Mesodermal cell (in vitro differentiated cells): ENCODE measurements around the gene CHMP5.

Experiments
- H3K27ac ChIP-seq: 2 replicates; pipeline ENCODE4 v1.7.0; 2013; ENCODE audit warnings: mild to moderate bottlenecking, low read depth, low read length, moderate library complexity; ENCODE audit not compliant: severe bottlenecking
- H3K36me3 ChIP-seq: 2 replicates; pipeline ENCODE4 v1.7.1; 2013; ENCODE audit warnings: mild to moderate bottlenecking, low read length, moderate library complexity; ENCODE audit not compliant: control insufficient read depth, insufficient read depth
- H3K4me1 ChIP-seq: one replicate; pipeline ENCODE4 v1.7.1; 2013; ENCODE audit warnings: mild to moderate bottlenecking, low read length; ENCODE audit not compliant: insufficient read depth, control insufficient read depth, poor library complexity, severe bottlenecking
- H3K4me3 ChIP-seq: 2 replicates; pipeline ENCODE4 v1.7.0; 2013; ENCODE audit warnings: low read length, control low read depth, mild to moderate bottlenecking; ENCODE audit not compliant: insufficient read depth, poor library complexity, severe bottlenecking; ENCODE audit errors: extremely low read depth
- H3K9me3 ChIP-seq: 2 replicates; pipeline ENCODE4 v1.7.1; 2013; ENCODE audit warnings: mild to moderate bottlenecking, low read length, moderate library complexity; ENCODE audit not compliant: control insufficient read depth
- WGBS, 2 experiments: methylation state at CpG; one replicate each; pipeline ENCODE4 v1.1.5; 2013; ENCODE audit warnings: missing lambda C conversion rate in 2 of 2; ENCODE audit not compliant: insufficient coverage in 2 of 2; 5-methylcytosine and 5-hydroxymethylcytosine counted together

CHMP5 gene

DNA sequence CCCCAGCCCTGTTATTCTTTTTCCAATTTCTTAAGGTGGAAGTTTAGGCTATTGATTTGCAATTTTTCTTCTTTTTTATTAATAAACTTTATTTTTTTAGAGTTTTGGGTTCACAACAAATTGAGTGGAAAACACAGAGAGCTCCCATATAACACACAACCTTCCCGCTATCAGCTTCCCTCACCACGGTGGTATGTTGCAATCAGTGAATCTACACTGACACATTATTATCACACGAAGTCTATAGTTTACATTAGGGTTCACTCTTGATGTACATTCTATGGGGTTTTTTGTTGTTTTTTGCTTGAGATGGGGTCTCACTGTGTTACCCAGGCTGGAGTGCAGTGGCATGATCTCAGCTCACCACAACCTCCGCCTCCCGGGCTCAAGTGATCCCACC, 20.7 kb downstream of the CHMP5 start:
- no peak overlapping the region for H3K27ac ChIP-seq
- H3K4me3 ChIP-seq, result no peak overlapping the region
- H3K4me1 ChIP-seq, result no peaks in the 10 kb centered on the region
- peaks cover 21% of the 10 kb centered on the region for H3K36me3 ChIP-seq
- WGBS, 2 experiments, result 90 to 100% methylated on average over 2 to 3 of the region's 5 CpGs
- no peaks in the 10 kb centered on the region for H3K9me3 ChIP-seq

DNA sequence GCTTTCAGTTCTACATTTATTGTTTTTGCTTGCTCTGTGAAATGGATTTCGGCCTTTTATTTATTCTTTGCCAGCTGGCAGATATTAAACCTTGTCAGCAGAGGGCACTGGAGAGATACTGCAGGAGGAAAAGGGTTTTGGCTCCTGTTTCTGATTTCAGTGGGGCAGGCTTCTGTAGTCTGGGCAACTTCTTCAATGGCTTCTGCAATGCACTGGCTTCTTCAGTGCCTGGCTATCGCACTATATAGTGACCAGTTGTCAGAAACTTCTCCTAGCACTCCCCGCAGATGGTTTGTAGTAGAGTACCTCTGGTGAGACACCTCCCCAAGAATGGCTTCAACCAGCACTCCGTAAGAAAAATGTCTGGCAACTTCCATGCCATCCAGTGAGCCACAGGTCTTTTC, 22.2 kb downstream of the CHMP5 start:
- 69 to 78% methylated on average over 4 of the region's 4 CpGs for WGBS, 2 experiments
- H3K27ac ChIP-seq, result no peak overlapping the region
- peaks cover 9% of the 10 kb centered on the region for H3K36me3 ChIP-seq

DNA sequence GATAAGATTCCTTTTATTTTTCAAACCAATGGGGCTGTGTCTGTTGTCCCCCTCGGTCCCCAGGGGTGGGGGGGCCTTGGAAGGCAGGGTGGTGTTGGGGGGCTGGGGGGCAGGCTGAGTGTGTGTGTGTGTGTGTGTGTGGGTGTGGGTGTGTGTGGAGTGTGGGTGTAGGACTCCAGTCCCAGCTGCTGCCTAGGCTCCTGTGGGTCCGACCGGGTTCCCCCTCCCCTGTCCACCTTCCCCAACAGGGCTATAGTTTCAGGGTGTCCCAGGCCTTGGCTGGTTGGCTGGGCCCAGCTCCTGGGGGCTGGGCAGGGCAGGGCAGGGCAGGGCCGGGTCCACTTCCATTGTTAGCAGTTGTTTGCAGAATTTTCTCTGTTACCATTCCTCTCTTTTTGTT, 23.4 kb downstream of the CHMP5 start:
- Histone ChIP-seq H3K27ac (no peak overlapping the region), H3K9me3 (no peaks in the 10 kb centered on the region), H3K4me3 (no peak overlapping the region), H3K4me1 (no peaks in the 10 kb centered on the region), H3K36me3 (peaks cover 12% of the 10 kb centered on the region)
- WGBS, 2 experiments, result no CpG with 5 or more reads among the region's 4 CpGs

More for the DNA sequence above, 22.2 kb downstream of the CHMP5 start:
- no peak overlapping the region for H3K4me3 ChIP-seq
- H3K4me1 ChIP-seq, result no peaks in the 10 kb centered on the region
- no peaks in the 10 kb centered on the region for H3K9me3 ChIP-seq

DNA sequence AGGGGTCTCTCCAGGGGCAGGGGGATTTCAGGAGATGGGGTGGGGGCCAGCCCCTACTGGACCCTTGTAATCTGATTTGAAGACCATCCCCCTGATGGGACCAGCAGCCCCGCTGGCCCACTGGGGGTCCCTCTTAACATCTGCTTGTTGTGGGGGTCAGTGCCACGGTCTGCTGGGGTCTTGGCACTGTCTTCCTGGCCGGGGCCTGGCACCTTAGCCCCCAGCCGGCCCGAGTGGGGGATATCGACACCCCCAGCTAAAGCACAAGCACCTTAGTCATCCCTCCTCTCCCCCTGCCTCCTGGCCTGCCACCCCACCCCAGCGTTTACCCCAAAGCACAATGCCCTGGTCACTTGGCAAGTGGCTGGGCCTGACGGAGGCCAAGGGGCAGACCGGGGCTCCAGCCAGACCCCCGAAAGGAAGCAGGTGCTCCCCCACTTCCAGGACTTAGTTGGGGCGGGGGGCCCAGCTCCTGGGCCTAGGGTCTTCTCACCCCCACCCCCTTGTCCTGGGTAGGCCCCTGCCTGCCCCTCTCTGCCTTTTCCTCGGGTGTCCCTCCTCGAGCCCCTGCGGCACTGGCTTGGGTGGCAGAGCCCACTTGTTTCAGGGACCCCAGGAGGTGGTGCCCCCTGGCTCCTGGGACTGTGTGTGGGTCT, 24.1 kb downstream of the CHMP5 start:
- no peak overlapping the region for H3K27ac ChIP-seq
- WGBS, 2 experiments, result 84 to 92% methylated on average over 4 of the region's 14 CpGs

DNA sequence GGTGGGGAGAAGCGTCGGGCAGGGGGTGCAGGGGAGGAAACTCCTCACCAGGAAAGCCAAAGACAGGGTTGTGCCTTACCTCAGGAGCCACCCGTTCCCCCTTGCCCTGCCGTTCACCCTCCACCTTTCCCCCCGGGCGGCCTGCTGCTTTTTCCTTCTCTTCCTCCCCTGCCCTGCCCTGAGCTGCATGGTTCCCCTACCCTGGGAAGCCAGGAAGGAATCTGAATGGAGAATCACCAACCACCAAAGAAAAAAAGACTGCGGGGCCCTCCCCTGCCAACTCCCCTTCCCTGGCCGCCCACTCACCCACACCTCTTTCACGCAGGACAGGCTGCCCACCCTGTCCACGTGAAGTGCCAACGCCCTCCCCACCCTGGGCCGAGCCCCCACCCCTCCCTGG, 24.6 kb downstream of the CHMP5 start:
- Histone ChIP-seq H3K9me3 (no peaks in the 10 kb centered on the region), H3K4me3 (peak overlapping the region; percentile 95), H3K27ac (peak overlapping the region; percentile 99), H3K36me3 (peaks cover 25% of the 10 kb centered on the region), H3K4me1 (no peaks in the 10 kb centered on the region)
- 66 to 71% methylated on average over 2 to 6 of the region's 12 CpGs for WGBS, 2 experiments

More for the DNA sequence above, 24.1 kb downstream of the CHMP5 start:
- H3K9me3 ChIP-seq, result no peaks in the 10 kb centered on the region
- peaks cover 19% of the 10 kb centered on the region for H3K36me3 ChIP-seq
- peak overlapping the region; percentile 95 for H3K4me3 ChIP-seq
- H3K4me1 ChIP-seq, result no peaks in the 10 kb centered on the region

DNA sequence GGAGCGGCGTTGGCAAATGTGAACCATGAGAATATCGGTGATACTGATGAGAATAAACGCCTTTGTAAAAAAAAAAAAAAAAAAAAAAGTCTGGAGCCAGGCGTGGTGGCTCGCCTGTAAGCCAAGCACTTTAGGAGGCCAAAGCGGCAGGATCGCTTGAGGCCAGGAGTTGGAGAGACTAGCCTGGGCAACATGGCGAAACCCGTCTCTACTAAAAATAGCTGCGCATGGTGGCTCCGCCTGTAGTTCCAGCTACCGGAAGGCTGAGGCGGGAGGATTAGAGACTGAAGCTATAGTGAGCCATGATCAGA, 25.0 kb downstream of the CHMP5 start:
- no peaks in the 10 kb centered on the region for H3K9me3 ChIP-seq

DNA sequence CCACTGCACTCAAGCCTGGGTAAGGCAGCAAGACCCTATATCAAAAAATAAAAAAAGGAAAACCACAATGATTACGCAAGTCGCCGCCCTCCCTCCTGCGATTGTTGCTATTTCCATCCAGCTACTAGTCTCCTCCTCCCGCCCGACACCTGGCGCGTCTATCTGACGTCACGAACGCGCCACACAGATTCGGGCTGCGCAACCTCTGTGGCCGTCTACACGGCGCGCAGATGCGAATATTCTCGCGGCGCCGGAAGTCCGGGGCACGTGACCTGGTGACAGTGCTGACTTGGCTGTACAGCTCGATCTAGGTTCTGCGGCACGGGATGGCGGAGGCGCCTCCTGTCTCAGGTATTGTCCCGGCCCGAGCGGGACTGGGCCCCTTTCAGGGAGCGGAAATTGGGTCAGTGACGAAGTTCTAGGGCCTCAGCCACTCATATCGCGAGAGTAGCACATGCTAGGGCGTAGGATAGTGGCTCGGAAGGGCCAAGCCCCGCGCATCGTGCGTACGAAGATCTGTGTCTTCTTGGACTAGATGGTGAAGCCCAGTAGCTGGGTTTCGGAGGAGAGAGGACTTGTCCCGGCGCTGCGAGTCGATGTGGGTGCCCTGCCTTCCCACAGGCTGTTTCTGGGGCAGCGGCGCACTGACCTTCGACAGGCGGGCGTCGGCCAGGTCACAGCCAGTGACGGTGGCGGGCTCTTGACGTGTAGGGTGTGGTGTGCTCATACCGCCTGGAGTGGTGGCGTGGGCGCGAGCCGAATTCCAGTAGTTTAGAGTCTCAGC, 25.6 kb downstream of the CHMP5 start, which contains the start of gene NFX1:
NFX1 (plus strand) TSS at position 270 of the 784 bp plus-strand sequence; CDS start at position 327, 57 bp downstream.
- H3K4me1 ChIP-seq, result no peaks in the 10 kb centered on the region
- peak within 1 kb of the TSS; percentile 99 for H3K27ac ChIP-seq
- H3K36me3 ChIP-seq, result peaks cover 34% of the 10 kb centered on the region
- 0 to 1% methylated on average over 48 to 58 of the region's 63 CpGs for WGBS, 2 experiments
- peak within 1 kb of the TSS; percentile 95 for H3K4me3 ChIP-seq
- H3K9me3 ChIP-seq, result no peaks in the 10 kb centered on the region

More for the DNA sequence above, 25.0 kb downstream of the CHMP5 start:
- WGBS, 2 experiments, result 4 to 5% methylated on average over 9 of the region's 14 CpGs
- Histone ChIP-seq H3K36me3 (peaks cover 29% of the 10 kb centered on the region), H3K27ac (peak overlapping the region; percentile 99), H3K4me3 (peak overlapping the region; percentile 95), H3K4me1 (no peaks in the 10 kb centered on the region)

DNA sequence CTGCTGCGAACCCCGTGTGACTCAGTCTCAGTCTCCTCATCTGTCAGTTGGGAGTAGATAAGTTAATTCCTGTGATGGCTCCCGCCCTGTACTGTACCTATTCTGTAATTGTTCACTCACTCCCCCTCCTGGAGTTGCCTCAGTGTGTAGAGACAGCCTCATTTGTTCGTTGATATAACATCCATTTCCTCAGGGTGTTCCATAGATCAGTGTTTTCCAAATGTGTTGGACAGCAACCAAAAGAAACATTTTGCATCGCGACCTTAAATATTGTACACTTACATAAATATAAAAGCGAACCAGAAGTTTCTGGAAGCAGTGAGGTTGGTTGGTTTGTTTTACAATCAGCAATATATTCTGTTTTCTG, 26.2 kb downstream of the CHMP5 start:
- Histone ChIP-seq H3K36me3 (peaks cover 40% of the 10 kb centered on the region), H3K27ac (peak overlapping the region; percentile 99), H3K4me1 (peaks cover 1% of the 10 kb centered on the region), H3K4me3 (peak overlapping the region; percentile 95), H3K9me3 (no peaks in the 10 kb centered on the region)
- 8 to 25% methylated on average over 2 to 4 of the region's 7 CpGs for WGBS, 2 experiments

DNA sequence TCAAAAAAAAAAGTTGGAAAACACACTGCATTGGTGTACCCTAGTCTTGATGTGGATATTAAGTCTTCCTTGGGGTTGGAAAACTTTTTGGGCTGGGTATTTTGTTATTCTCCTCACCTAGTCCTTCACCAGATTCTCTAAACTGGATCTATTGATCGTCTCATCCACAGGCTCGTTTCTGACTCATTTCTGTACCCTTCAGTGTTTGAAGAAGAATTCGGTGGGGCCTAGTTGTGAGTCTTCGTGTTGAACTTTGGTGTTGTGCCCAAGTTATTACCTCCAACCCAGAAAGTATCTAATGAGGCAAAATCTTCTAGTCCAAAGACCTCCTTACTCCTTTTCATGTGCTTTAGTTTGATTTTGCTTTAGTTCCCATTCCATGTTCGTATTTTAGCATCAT, 27.1 kb downstream of the CHMP5 start:
- 95% methylated on average over 2 to 3 of the region's 5 CpGs for WGBS, 2 experiments
- Histone ChIP-seq H3K36me3 (peaks cover 48% of the 10 kb centered on the region), H3K9me3 (no peaks in the 10 kb centered on the region), H3K4me3 (no peak overlapping the region), H3K4me1 (peaks cover 10% of the 10 kb centered on the region), H3K27ac (no peak overlapping the region)

DNA sequence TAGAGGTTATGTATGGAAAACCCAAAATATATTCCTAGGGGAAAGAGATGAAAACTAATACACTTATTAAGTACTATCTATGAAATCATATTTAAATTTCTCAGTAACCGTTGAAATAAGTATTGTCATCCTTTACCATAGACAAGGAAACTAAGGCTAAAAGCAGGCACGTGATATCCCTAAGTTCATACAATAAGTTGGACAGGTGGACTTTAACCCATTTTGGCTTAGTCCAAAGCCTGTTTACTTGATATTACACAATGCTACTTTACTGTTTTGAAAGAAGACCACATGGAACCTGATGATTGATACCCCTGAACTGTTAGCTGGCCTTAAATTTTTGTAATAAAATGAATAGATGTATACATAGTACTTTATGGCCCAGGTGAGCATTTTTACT, 28.9 kb downstream of the CHMP5 start:
- Histone ChIP-seq H3K36me3 (peaks cover 66% of the 10 kb centered on the region), H3K27ac (no peak overlapping the region)

More for the DNA sequence above, 28.9 kb downstream of the CHMP5 start:
- Histone ChIP-seq H3K9me3 (no peaks in the 10 kb centered on the region), H3K4me3 (no peak overlapping the region), H3K4me1 (peaks cover 10% of the 10 kb centered on the region)
- WGBS, 2 experiments, result 100% methylated on average over 1 of the region's 2 CpGs
